Activated naive CD4-positive, alpha-beta T cell treated with anti-CD3 and anti-CD28 coated beads, Interleukin-2, amount 50 U/mL, for 16 hours (primary cell): ENCODE results near the gene YEATS2.
"Not testable (repeated sequence)": the region's sequence is repeated elsewhere in the genome, so short reads cannot be mapped to it uniquely, and the experiment has no call there.

Experiments used
- DNase-seq: peaks from one replicate; pipeline ENCODE4 v3.0.0-alpha.2; 2020

YEATS2 gene

GRCh38 chr3:183697610-183698317 is at the start of gene YEATS2:
Gene YEATS2 (plus strand): TSS chr3:183697797. CDS start chr3:183715163, 17,366 bp downstream.
- DNase-seq, result peak; percentile 79

GRCh38 chr3:183650554-183650953 is 47.0 kb upstream of the YEATS2 start:
- DNase-seq, result no peak

- no peak for DNase-seq
Observed at GRCh38 chr3:183653209-183654064, 44.2 kb upstream of the YEATS2 start.

DNA sequence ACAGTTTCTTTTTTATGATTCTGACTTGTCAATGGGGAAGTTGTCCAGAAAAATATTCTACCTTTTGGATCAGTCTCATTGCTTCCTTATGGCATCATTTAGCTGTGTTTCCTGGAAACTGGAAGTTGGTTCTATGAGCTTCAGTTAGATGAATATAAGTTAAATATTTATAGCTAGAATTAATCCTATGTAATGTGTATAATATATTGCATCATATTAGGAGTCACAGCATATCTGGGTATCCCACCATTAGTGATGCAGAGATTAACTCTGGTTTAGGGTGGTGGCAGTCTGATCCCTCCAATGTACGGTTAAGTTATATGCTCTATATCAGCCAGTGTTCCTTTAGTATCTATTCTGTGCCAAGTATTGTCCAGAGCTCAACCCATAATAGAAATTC is 42.9 kb upstream of the YEATS2 start:
- DNase-seq, result no peak

DNA sequence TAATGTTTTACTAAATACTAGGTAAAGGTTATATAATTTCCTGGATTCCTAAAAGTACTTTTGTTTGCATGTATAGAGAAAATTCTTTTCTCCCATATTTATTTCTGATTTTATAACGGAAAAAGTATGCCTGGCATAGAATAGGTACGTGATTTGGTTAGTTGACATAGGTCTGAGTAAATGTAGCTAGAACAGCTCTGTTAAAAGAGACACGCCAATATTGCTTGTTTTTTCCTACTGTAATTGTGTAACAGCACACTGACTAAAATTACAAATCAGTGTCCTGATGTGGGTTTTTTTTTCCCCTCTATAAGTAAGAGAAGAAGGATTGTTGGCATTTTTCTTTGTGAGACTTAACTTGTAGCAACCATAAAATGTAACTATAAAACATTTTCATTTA is 35.5 kb upstream of the YEATS2 start:
- no peak for DNase-seq

GRCh38 chr3:183664913-183665381 is 32.6 kb upstream of the YEATS2 start:
- no peak for DNase-seq

DNA sequence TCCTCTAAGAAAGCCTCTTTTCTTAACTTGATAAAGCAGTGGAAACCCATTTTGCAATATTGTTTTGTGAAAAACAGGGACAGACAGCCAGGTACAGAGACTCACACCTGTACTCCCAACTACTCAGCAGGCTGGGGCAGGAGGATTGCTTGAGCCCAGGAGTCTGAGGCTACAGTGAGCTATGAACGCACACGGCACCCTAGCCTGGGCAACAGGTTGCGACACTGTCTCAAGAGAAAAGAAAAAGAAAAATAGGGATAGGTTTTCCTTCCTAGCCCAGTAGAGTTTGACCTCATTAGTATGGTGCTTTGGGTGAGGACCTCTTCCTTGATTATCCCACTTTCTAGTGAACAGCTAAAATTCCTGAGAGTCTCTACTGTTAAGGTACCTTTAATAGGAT is 17.5 kb upstream of the YEATS2 start:
- no peak for DNase-seq

GRCh38 chr3:183687705-183688104 is 9.9 kb upstream of the YEATS2 start:
- no peak for DNase-seq

GRCh38 chr3:183688874-183689273 is 8.7 kb upstream of the YEATS2 start:
- no peak for DNase-seq

DNA sequence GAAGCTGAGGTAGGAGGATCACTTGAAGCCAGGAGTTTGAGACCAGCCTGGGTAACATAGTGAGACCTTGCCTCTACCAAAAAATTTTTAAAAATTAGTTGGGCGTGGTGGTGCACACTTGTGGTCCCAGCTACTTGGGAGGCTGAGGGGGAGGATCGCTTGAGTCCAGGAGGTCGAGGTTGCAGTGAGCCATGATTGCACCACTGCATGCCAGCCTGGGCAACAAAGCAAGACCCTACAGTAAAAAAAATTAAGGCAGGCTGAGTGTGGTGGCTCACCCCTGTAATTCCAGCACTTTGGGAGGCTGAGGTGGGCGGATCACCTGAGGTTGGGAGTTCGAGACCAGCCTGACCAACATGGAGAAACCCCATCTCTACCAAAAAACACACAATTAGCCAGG is 8.0 kb upstream of the YEATS2 start:
- not testable (repeated sequence) for DNase-seq

DNA sequence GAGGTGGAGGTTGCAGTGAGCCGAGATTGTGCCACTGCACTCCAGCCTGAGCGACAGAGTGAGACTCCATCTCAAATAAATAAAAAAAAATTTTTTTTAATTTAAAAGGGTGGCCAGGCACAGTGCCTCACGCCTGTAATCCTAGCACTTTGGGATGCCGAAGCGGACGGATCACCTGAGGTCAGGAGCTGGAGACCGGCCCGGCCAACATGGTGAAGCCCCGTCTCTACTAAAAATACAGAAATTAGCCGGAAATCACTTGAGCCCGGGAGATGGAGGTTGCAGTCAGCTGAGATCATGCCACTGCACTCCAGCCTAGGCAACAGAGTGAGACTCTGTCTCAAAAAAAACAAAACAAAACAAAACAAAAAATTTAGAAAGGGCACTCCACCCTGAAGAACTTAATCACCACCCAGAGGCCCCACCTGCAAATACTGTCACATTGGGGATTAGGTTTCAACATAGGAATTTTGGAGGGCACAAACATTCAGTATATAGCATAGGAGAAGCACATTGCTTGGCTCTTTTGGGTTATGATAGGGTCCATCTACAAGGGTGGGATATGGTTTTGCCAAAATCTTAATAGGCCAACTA is 7.1 kb upstream of the YEATS2 start:
- no peak for DNase-seq

GRCh38 chr3:183692436-183692835 is 5.2 kb upstream of the YEATS2 start:
- DNase-seq, result no peak

DNA sequence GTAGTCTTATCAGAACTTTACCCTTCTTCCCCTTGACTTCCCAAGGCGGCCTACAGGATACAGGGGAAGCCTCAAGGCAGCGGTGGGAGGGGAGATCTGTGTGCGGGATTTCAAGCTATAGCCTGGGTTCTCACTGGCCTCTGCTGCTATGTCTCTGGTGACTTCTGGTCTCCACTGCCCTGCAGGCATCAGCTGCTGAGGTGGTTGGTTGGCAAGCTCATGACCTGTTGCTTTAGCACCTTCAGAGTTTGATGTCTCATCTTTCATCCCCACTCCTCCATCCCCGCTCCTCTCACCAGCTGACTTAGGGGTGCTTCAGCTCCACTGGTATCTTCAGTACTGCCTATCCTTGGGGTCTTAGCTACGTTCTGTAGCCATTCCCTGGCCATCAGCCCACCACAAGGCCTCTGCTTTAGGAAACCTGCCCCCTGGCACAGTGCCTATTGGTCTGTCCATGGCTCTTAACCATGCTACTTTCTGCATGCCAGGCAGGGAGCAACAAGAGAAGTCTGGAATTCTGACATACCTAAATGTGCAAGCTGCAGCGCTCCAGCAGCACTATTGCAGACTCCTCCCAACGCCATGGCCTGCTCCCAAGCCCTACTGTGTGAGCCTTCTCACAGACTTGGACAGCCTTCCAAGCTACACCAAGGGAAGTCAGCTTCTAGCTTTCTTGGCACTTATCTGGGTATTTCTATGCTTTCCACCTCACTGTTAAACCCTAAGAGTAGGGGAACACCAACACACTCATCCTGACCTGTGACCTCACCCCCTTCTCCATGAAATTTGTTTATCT is 1.8 kb upstream of the YEATS2 start:
- DNase-seq, result no peak

DNA sequence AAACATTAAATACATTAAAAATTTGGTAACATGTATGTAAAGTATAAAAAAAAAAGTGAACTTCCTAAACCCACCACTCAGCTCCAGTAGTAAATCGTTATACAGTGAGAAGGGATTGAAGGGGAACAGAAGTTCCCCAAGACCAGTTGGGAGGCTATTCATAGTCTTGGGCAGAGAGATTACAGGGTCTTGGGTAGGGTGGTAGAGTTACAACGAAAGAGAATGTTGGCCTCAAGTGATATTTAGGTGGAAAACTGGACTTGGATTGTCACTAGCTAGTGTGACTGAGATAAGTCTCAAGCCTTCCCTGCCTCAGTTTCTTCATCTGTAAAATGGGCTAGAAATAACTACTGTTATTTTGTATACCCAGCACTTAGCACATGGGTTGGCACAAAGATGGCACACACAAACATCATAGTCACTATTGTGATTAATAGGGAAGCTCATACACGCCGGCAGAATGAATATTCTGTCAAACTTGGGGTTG is 431 bp upstream of the YEATS2 start:
- DNase-seq, result no peak

GRCh38 chr3:183698318-183698751 is 738 bp downstream of the YEATS2 start:
- DNase-seq, result peak; percentile 35

DNA sequence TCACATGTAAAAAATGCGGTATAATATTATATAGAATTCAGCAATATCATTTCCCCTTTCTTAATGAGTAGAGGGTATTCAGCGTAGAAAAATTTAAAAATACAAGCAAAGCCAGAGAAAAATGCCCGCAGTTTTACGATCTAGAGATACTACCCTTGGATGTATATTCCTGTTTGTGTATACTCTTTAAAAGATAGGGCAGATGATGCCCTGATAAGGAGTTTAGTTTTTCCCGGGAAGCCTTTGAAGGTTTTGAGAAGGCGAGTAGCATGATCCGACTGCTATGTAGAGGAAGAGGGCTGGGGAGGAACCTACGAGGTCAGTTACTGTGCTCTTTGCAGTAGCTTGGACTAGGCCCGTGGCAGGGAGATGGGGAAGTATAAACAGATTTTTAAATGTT is 1.2 kb downstream of the YEATS2 start:
- no peak for DNase-seq

GRCh38 chr3:183699238-183699947 is 1.8 kb downstream of the YEATS2 start:
- DNase-seq, result no peak

DNA sequence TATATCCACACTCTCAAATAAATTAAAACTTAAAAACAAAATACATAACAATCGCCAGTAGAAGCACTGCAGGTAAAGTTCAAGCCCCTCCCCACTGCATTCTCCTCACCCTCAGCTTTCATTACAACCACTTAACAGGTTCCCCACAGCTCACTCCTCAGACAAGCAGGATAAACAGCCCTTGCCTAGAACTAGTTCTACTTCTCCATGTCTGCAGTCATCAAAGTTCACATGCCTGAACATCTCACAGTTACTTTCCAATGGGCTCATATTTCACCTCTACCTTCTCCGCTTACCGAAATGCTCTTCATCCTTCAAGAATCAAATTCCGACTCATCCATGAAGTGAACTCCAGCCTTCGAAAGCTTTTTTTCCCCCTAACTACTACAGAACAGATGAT is 4.1 kb downstream of the YEATS2 start:
- no peak for DNase-seq

GRCh38 chr3:183703892-183704291 is 6.3 kb downstream of the YEATS2 start:
- not testable (repeated sequence) for DNase-seq

- no peak for DNase-seq
Observed at GRCh38 chr3:183710231-183710630, 12.6 kb downstream of the YEATS2 start.

- no peak for DNase-seq
Observed at GRCh38 chr3:183711516-183711915, 13.9 kb downstream of the YEATS2 start.

- DNase-seq, result no peak
Observed at GRCh38 chr3:183714622-183715021, 17.0 kb downstream of the YEATS2 start.
